OCI-LY7 (cell line): Measurements from ENCODE around the gene MRPL9.

Experiments
- CTCF ChIP-seq: fragments of 200-600 bp; sonication (generic); conservative IDR thresholded peaks from 2 replicates; pipeline ENCODE4 v1.5.1; 2014; ENCODE audit warnings: mild to moderate bottlenecking, antibody characterized with exemption, low read length, moderate library complexity, mixed read lengths
- EZH2phosphoT487 ChIP-seq: fragments of 200-600 bp; sonication (generic); IDR thresholded peaks from 2 replicates; pipeline ENCODE4 v1.6.1; 2018; ENCODE audit warnings: low read depth, borderline replicate concordance, mild to moderate bottlenecking, mixed run types, antibody characterized with exemption, low read length, moderate library complexity, mixed read lengths

- TF ChIP-seq CTCF (no peak), EZH2phosphoT487 (no peak)
Measured at GRCh38 chr1:151737479-151737878, 25.8 kb downstream of the MRPL9 start.
